Calu3 (cell line): Measurements from ENCODE around the gene MUS81. TPM values are rescaled to one million over a fixed set of nuclear protein-coding genes. Genes with fewer than 3 reads are reported as not detected.

ENCODE experiments used
- BruUV-seq: library from RNA; stranded (reverse); fragments of 400-500 nt; replicated peaks from 2 replicates; lab custom pipeline; 2021; lab: Mats Ljungman, UMichigan
- CTCF ChIA-PET: fragments of 300-600 bp; sonication (Branson Sonifier 250); formaldehyde crosslinking; loops from one replicate; lab custom pipeline; 2022; ENCODE audit warnings: antibody characterized with exemption; lab: Charles Lee
- DNase-seq: peaks from one replicate; pipeline ENCODE4 v3.0.0; 2022
- H3K27ac Mint-ChIP-seq: one replicate; pipeline ENCODE4 v1.8.0; 2022; ENCODE audit warnings: mixed read lengths; ENCODE audit not compliant: unreplicated experiment
- H3K27me3 Mint-ChIP-seq: one replicate; pipeline ENCODE4 v1.8.0; 2022; ENCODE audit warnings: mixed read lengths; ENCODE audit not compliant: unreplicated experiment
- H3K36me3 Mint-ChIP-seq: one replicate; pipeline ENCODE4 v1.8.0; 2022; ENCODE audit warnings: mild to moderate bottlenecking, moderate library complexity, mixed read lengths; ENCODE audit not compliant: insufficient read depth, unreplicated experiment
- H3K4me1 Mint-ChIP-seq: one replicate; pipeline ENCODE4 v1.8.0; 2022; ENCODE audit warnings: mild to moderate bottlenecking, low read depth, mixed read lengths; ENCODE audit not compliant: unreplicated experiment
- H3K4me3 Mint-ChIP-seq: one replicate; pipeline ENCODE4 v1.8.0; 2022; ENCODE audit warnings: mild to moderate bottlenecking, low read depth, moderate library complexity, mixed read lengths; ENCODE audit not compliant: unreplicated experiment
- H3K9me3 Mint-ChIP-seq: one replicate; pipeline ENCODE4 v1.8.0; 2022; ENCODE audit warnings: low read depth, mixed read lengths; ENCODE audit not compliant: unreplicated experiment
- CTCF ChIP-seq: fragments of 200-600 bp; IDR thresholded peaks from one replicate; pipeline ENCODE4 v1.8.0; 2022; ENCODE audit warnings: antibody characterized with exemption; ENCODE audit not compliant: unreplicated experiment
- intact Hi-C: fragments of 100-400 bp; cut with micrococcal nuclease; formaldehyde crosslinking; loops from one replicate; pipeline ENCODE4 v1.10.0; 2022; ENCODE audit not compliant: unreplicated experiment
- total RNA-seq: library from RNA; stranded (reverse); gene quantifications from 2 replicates; pipeline ENCODE4 v1.2.3, GENCODE V29; 2022

The MUS81 gene
- total RNA-seq, 1 experiment from 2014 or later: 67.6 TPM

- Mint-ChIP-seq H3K27ac (no peak overlapping the region), H3K4me1 (peaks cover 9% of the 10 kb centered on the region), H3K9me3 (no peaks in the 10 kb centered on the region), H3K4me3 (no peak overlapping the region), H3K27me3 (peaks cover 29% of the 10 kb centered on the region), H3K36me3 (peaks cover 43% of the 10 kb centered on the region)
- no peak for DNase-seq
- BruUV-seq: TSS peak; percentile 18
- intact Hi-C loops: no loop called here
- no peak for TF ChIP-seq CTCF
- CTCF ChIA-PET: interaction anchor here (1.2 kb wide), 1 partner anchor 9 kb away, joined by 4 read pairs; no protein-coding TSS in a partner anchor
These were observed 8.7 kb downstream of the MUS81 start for GRCh38 chr11:65868907-65869306.

DNA sequence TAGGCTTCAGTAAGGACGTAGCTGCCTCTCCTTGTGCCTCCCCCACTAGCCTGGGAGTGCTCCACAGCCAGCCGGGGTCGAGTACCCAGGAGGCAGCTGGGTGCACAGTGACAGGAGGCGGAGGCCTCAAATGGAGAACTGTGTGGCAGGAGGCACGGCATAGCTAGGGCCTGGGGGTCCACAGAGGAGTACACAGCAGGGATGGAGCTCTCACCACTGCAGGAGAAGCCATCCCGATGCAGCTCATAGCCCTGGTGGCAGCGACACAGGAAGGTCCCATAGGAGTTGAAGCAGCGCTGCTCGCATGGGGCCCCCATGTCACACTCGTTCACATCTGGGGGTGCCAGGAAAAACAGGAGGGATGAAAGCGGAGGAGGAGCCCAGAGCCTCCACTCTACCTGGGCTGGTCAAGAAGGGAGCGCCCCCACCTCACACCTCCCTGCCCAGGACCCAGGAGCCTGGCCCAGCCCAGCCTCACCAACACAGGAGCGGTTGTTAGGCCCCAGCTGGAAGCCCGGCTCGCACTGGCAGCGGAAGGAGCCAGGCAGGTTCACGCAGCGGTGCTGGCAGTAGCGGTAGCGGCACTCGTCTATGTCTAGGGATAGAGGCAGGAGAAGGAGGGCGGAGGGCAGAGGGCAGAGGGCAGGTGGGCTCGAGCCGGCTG is 9.5 kb downstream of the MUS81 start:
- no peak for TF ChIP-seq CTCF
- Mint-ChIP-seq H3K9me3 (no peaks in the 10 kb centered on the region), H3K4me1 (peaks cover 9% of the 10 kb centered on the region), H3K27ac (peak overlapping the region; percentile 25), H3K4me3 (no peak overlapping the region), H3K27me3 (peaks cover 29% of the 10 kb centered on the region), H3K36me3 (peaks cover 40% of the 10 kb centered on the region)
- DNase-seq: no peak
- intact Hi-C loops: no loop called here
- CTCF ChIA-PET: interaction anchor here (1.2 kb wide), 1 partner anchor 10 kb away, joined by 4 read pairs; no protein-coding TSS in a partner anchor
- no TSS peak for BruUV-seq

DNA sequence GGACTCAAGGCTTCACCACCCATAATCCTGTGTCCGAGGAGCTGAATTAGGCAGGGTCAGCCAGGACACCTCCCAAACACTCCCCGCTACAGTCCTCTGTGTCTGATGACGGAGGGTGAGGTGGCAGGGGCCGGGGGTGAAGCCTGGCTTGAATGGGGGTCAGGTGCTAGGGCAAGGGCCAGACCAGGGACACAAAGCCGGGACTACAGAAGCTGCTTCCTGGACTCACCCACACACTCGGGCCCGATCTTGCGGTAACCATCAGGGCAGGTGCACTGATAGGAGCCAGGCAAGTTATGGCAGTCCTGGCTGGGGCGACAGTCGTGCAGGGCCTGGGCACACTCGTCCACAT is 10.1 kb downstream of the MUS81 start:
- no peak overlapping the region for H3K4me3 Mint-ChIP-seq
- no peak for DNase-seq
- peaks cover 9% of the 10 kb centered on the region for H3K4me1 Mint-ChIP-seq
- H3K27ac Mint-ChIP-seq: no peak overlapping the region
- intact Hi-C loops: no loop called here
- TF ChIP-seq CTCF: no peak
- no peaks in the 10 kb centered on the region for H3K9me3 Mint-ChIP-seq
- CTCF ChIA-PET: interaction anchor here (1.2 to 2.3 kb wide), 2 partner anchors 11 kb away, joined by 4 to 12 read pairs; partner anchors contain the start of gene MUS81
- BruUV-seq: no TSS peak
- peaks cover 29% of the 10 kb centered on the region for H3K27me3 Mint-ChIP-seq
- peaks cover 36% of the 10 kb centered on the region for H3K36me3 Mint-ChIP-seq

GRCh38 chr11:65870706-65871681 is 10.8 kb downstream of the MUS81 start:
- no peak for TF ChIP-seq CTCF
- no peak for DNase-seq
- H3K4me3 Mint-ChIP-seq: no peak overlapping the region
- peaks cover 35% of the 10 kb centered on the region for H3K36me3 Mint-ChIP-seq
- peaks cover 29% of the 10 kb centered on the region for H3K27me3 Mint-ChIP-seq
- intact Hi-C loops: no loop called here
- H3K9me3 Mint-ChIP-seq: no peaks in the 10 kb centered on the region
- CTCF ChIA-PET: interaction anchor here (1.0 to 2.3 kb wide), 2 partner anchors 11 to 13 kb away, joined by 7 to 12 read pairs; partner anchors contain the start of gene MUS81
- H3K4me1 Mint-ChIP-seq: peaks cover 9% of the 10 kb centered on the region
- no peak overlapping the region for H3K27ac Mint-ChIP-seq
- BruUV-seq: no TSS peak
